GM12891 (cell line): ENCODE results near the gene SUN5.

Experiments used
- POLR2A ChIP-seq: IDR thresholded peaks from 2 replicates; pipeline ENCODE4 v1.6.1; 2011; ENCODE audit warnings: low read depth, low read length, control low read depth
- POLR2AphosphoS5 ChIP-seq: IDR thresholded peaks from 2 replicates; pipeline ENCODE4 v1.6.1; 2011; ENCODE audit warnings: low read depth, low read length, control low read depth

GRCh38 chr20:33020278-33021161, 16.3 kb upstream of the SUN5 start:
- TF ChIP-seq POLR2A: no peak
- TF ChIP-seq POLR2AphosphoS5: no peak
